IMR-90 (cell line): ENCODE measurements around the gene COPS2. TPM values are rescaled to one million over a fixed set of nuclear protein-coding genes. Genes with fewer than 3 reads are reported as not detected.
A peak's percentile ranks its signal among the peaks of the same experiment; 100 is the strongest.

Experiments used
- ATAC-seq: fragments of 200-7000 bp; cut with Tn5 transposase; 2 replicates; pipeline ENCODE4 v1.9.1; 2020; ENCODE audit warnings: low read depth, mild to moderate bottlenecking, moderate library complexity
- BruUV-seq: library from RNA; stranded (reverse); fragments of 400-500 nt; replicated peaks from 2 replicates; lab custom pipeline; 2021; lab: Mats Ljungman, UMichigan
- CTCF ChIA-PET: fragments of 300-600 bp; formaldehyde crosslinking; extraction: SDS; loops from one replicate; lab custom pipeline; 2021; ENCODE audit warnings: antibody characterized with exemption; lab: Yijun Ruan, JAX
- POLR2A ChIA-PET: fragments of 300-600 bp; sonication (Branson Sonifier 250); formaldehyde crosslinking; loops from one replicate; lab custom pipeline; 2022; ENCODE audit warnings: antibody characterized with exemption; ENCODE audit not compliant: unreplicated experiment; lab: Charles Lee
- DNase-seq: peaks from one replicate; pipeline ENCODE4 v3.0.0; 2013
- H2AFZ ChIP-seq: replicated peaks from 2 replicates; pipeline ENCODE3; 2013; ENCODE audit warnings: low read length, mild to moderate bottlenecking; ENCODE audit not compliant: poor library complexity
- H2AK5ac ChIP-seq: 2 replicates; pipeline ENCODE4 v1.6.1; 2013; ENCODE audit warnings: low read depth, low read length, inconsistent platforms
- H2AK9ac ChIP-seq: replicated peaks from 2 replicates; pipeline ENCODE3; 2013; ENCODE audit warnings: mild to moderate bottlenecking, low read depth, low read length, moderate library complexity; ENCODE audit not compliant: poor library complexity
- H2BK120ac ChIP-seq: 2 replicates; pipeline ENCODE4 v1.6.1; 2013; ENCODE audit warnings: low read depth, low read length, inconsistent platforms
- H2BK15ac ChIP-seq: 3 replicates; pipeline ENCODE4 v1.6.1; 2013; ENCODE audit warnings: low read depth, low read length, inconsistent platforms
- H2BK20ac ChIP-seq: 2 replicates; pipeline ENCODE4 v1.6.1; 2013; ENCODE audit warnings: low read depth, mild to moderate bottlenecking, inconsistent platforms, low read length, moderate library complexity
- H2BK5ac ChIP-seq: 2 replicates; pipeline ENCODE4 v1.6.1; 2013; ENCODE audit warnings: mild to moderate bottlenecking, low read depth, low read length, inconsistent platforms; ENCODE audit not compliant: poor library complexity, severe bottlenecking
- H3K14ac ChIP-seq: replicated peaks from 2 replicates; pipeline ENCODE4 v1.6.1; 2013; ENCODE audit warnings: low read depth, low read length, inconsistent platforms
- H3K18ac ChIP-seq: 2 replicates; pipeline ENCODE4 v1.6.1; 2013; ENCODE audit warnings: low read depth, low read length, control low read depth
- H3K23ac ChIP-seq: 2 replicates; pipeline ENCODE4 v1.6.1; 2013; ENCODE audit warnings: low read depth, low read length, inconsistent platforms
- H3K27ac ChIP-seq: 2 replicates; pipeline ENCODE4 v1.5.1; 2013; ENCODE audit warnings: mild to moderate bottlenecking, control low read depth, low read length; ENCODE audit not compliant: insufficient read depth
- H3K27me3 ChIP-seq: 2 replicates; pipeline ENCODE4 v1.6.1; 2013; ENCODE audit warnings: low read length; ENCODE audit not compliant: control insufficient read depth, insufficient read depth
- H3K36me3 ChIP-seq: 2 replicates; pipeline ENCODE4 v1.6.1; 2013; ENCODE audit warnings: low read length, mixed read lengths; ENCODE audit not compliant: control insufficient read depth, insufficient read depth
- H3K4ac ChIP-seq: 2 replicates; pipeline ENCODE4 v1.6.1; 2013; ENCODE audit warnings: low read depth, low read length, inconsistent platforms
- H3K4me1 ChIP-seq: 2 replicates; pipeline ENCODE4 v1.6.1; 2013; ENCODE audit warnings: low read length, mixed read lengths; ENCODE audit not compliant: control insufficient read depth, insufficient read depth
- H3K4me2 ChIP-seq: 2 replicates; pipeline ENCODE4 v1.6.1; 2013; ENCODE audit warnings: low read depth, mild to moderate bottlenecking, control low read depth, low read length, moderate library complexity
- H3K4me3 ChIP-seq: 2 replicates; pipeline ENCODE4 v1.5.1; 2013; ENCODE audit warnings: low read depth, mild to moderate bottlenecking, control low read depth, low read length, moderate library complexity; ENCODE audit not compliant: insufficient read depth
- H3K56ac ChIP-seq: 2 replicates; pipeline ENCODE4 v1.6.1; 2013; ENCODE audit warnings: low read length, inconsistent platforms; ENCODE audit not compliant: insufficient read depth; ENCODE audit errors: extremely low read depth
- H3K79me1 ChIP-seq, 2 experiments: 2 replicates each; pipeline ENCODE4 v1.6.1; 2013; ENCODE audit warnings: low read length in 2 of 2, inconsistent platforms in 1 of 2, low read depth in 1 of 2
- H3K9ac ChIP-seq: 2 replicates; pipeline ENCODE4 v1.6.1; 2013; ENCODE audit warnings: low read depth, low read length, control low read depth
- H3K9me1 ChIP-seq: 2 replicates; pipeline ENCODE4 v1.6.1; 2013; ENCODE audit warnings: low read length, inconsistent platforms; ENCODE audit not compliant: insufficient read depth
- H3K9me3 ChIP-seq: 2 replicates; pipeline ENCODE4 v1.6.1; 2013; ENCODE audit warnings: low read length; ENCODE audit not compliant: control insufficient read depth, insufficient read depth
- H4K20me1 ChIP-seq: 2 replicates; pipeline ENCODE4 v1.6.1; 2013; ENCODE audit warnings: low read length, inconsistent platforms; ENCODE audit not compliant: insufficient read depth
- H4K5ac ChIP-seq: 2 replicates; pipeline ENCODE4 v1.6.1; 2013; ENCODE audit warnings: mild to moderate bottlenecking, low read depth, low read length, control low read depth
- H4K8ac ChIP-seq, 2 experiments: 2 replicates each; pipeline ENCODE4 v1.6.1; 2013; ENCODE audit warnings: low read depth in 2 of 2, low read length in 2 of 2, control low read depth in 1 of 2, inconsistent platforms in 1 of 2
- H4K91ac ChIP-seq: 2 replicates; pipeline ENCODE4 v1.6.1; 2013; ENCODE audit warnings: low read depth, low read length, inconsistent platforms; ENCODE audit not compliant: insufficient read depth
- BHLHE40 ChIP-seq: fragments of 150-350 bp; IDR thresholded peaks from 2 replicates; pipeline ENCODE4 v1.6.1; 2016; ENCODE audit warnings: mild to moderate bottlenecking, low read depth, low read length
- CEBPB ChIP-seq: IDR thresholded peaks from 2 replicates; pipeline ENCODE4 v1.6.1; 2012; ENCODE audit warnings: low read depth, low read length, improper control_type of control experiment
- CHD1 ChIP-seq: IDR thresholded peaks from 2 replicates; pipeline ENCODE4 v1.6.1; 2012; ENCODE audit warnings: low read depth, low read length, improper control_type of control experiment
- FOS ChIP-seq: fragments of 150-350 bp; IDR thresholded peaks from 2 replicates; pipeline ENCODE4 v1.6.1; 2016; ENCODE audit warnings: low read depth, low read length
- MAFK ChIP-seq: IDR thresholded peaks from 2 replicates; pipeline ENCODE4 v1.6.1; 2012; ENCODE audit warnings: low read depth, low read length, improper control_type of control experiment
- MAZ ChIP-seq: IDR thresholded peaks from 2 replicates; pipeline ENCODE4 v1.6.1; 2012; ENCODE audit warnings: low read depth, mild to moderate bottlenecking, low read length, improper control_type of control experiment, moderate library complexity, borderline replicate concordance
- MXI1 ChIP-seq: IDR thresholded peaks from 2 replicates; pipeline ENCODE4 v1.6.1; 2012; ENCODE audit warnings: low read depth, mild to moderate bottlenecking, low read length, moderate library complexity, borderline replicate concordance
- NFE2L2 ChIP-seq: fragments of 150-350 bp; IDR thresholded peaks from 2 replicates; pipeline ENCODE4 v1.6.1; 2016; ENCODE audit warnings: low read depth, mild to moderate bottlenecking, low read length
- POLR2A ChIP-seq: IDR thresholded peaks from 2 replicates; pipeline ENCODE4 v1.6.1; 2012; ENCODE audit warnings: mild to moderate bottlenecking, low read depth, low read length
- RAD21 ChIP-seq: IDR thresholded peaks from 2 replicates; pipeline ENCODE4 v1.6.1; 2012; ENCODE audit warnings: low read length, improper control_type of control experiment
- RCOR1 ChIP-seq: IDR thresholded peaks from 2 replicates; pipeline ENCODE4 v1.6.1; 2012; ENCODE audit warnings: mild to moderate bottlenecking, low read length, improper control_type of control experiment; ENCODE audit not compliant: insufficient replicate concordance
- RFX5 ChIP-seq: IDR thresholded peaks from 2 replicates; pipeline ENCODE4 v1.8.0; 2012; ENCODE audit warnings: low read depth, mild to moderate bottlenecking, low read length, moderate library complexity
- SMC3 ChIP-seq: fragments of 150-350 bp; IDR thresholded peaks from 2 replicates; pipeline ENCODE4 v1.6.1; 2016; ENCODE audit warnings: low read depth, mild to moderate bottlenecking, antibody characterized with exemption, low read length, moderate library complexity
- WGBS, 2 experiments: methylation state at CpG; one replicate each; pipeline versions ENCODE4 v1.1.5 to v1.1.7; 2013; ENCODE audit warnings: missing lambda C conversion rate in 2 of 2; ENCODE audit not compliant: insufficient read length in 1 of 2; ENCODE audit errors: extremely low coverage in 2 of 2; 5-methylcytosine and 5-hydroxymethylcytosine counted together
- dilution Hi-C: fragments of 300-500 bp; cut with HindIII; formaldehyde crosslinking; loops from one replicate; pipeline ENCODE4 v1.14.3; 2018; ENCODE audit warnings: low sequenced_read_pairs; ENCODE audit not compliant: unreplicated experiment
- in situ Hi-C: fragments of 300-500 bp; cut with MboI; formaldehyde crosslinking; loops from 3 replicates; pipeline ENCODE4 v1.14.3; 2019; ENCODE audit warnings: low sequenced_read_pairs, inconsistent platforms, mixed read lengths
- intact Hi-C: fragments of 100-400 bp; cut with micrococcal nuclease; formaldehyde crosslinking; loops from 2 replicates; pipeline ENCODE4 v1.10.0; 2022
- polyA plus RNA-seq, 3 experiments: library from polyadenylated mRNA; depleted of rRNA; stranded (reverse); fragments of >200 nt; gene quantifications; 2 replicates each; pipeline ENCODE4 v1.2.3, GENCODE V29; 2012; ENCODE audit warnings: low replicate concordance in 1 of 3
- total RNA-seq: library from RNA; depleted of rRNA; stranded (reverse); fragments of >200 nt; gene quantifications from 2 replicates; pipeline ENCODE4 v1.2.3, GENCODE V29; 2012
- TF ChIP-seq, protein P1 (sequence below): fragments of 150-350 bp; IDR thresholded peaks from 2 replicates; pipeline ENCODE4 v1.6.1; 2017; ENCODE audit warnings: mild to moderate bottlenecking, antibody characterized with exemption, low read length, low read depth
- TF ChIP-seq, protein P2 (sequence below): fragments of 150-350 bp; IDR thresholded peaks from 2 replicates; pipeline ENCODE4 v1.6.1; 2016; ENCODE audit warnings: low read depth, mild to moderate bottlenecking, low read length, moderate library complexity, borderline replicate concordance

COPS2 gene
- total and polyA plus RNA-seq, 2 of the 4 experiments (the other 2 are of a cell fraction): 54.6 to 75.6 TPM

DNA sequence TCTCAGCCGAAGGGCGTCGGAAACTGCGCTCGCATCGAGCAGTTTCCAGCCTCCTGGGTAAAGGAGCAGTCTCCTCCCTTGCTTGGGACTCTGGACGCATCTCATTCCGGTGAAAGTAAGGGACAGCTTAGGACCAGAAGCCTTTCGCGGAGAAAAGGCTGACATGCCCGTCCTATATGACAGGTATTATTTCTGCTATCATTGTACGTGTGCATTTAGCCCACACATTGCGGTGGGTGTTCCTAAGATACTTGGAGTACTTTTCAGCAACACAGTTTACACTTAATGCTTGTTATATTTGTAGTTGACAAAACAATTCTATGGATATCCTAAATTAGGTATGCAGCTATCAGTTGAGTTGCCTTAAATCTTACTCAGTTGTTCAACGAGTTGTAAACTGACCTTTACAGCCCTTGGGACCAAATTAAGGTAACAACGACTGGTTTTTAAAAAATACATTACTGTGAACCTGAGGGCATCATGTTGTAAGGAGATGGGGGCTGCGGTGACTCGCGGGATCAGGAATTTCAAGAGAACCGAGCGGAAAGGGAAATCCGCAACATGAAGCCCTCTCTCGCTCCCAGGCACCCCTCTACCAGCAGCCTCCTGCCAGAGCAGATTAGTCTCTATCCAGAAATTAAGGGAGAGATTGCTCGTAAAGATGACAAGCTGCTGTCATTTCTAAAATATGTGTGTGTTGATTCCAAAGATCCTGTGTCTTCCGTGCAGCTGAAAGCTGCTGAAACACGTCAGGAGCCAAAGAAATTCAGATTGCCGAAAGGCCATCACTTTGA, 632 bp upstream of the COPS2 start:
- no peaks in the 10 kb centered on the region; the same call in 1 of the 2 replicates for H3K9me1 ChIP-seq
- no CpG with 5 or more reads among the region's 26 CpGs for WGBS, 2 experiments
- ATAC-seq (0 out of 2 replicates have a peak, but pooled peaks have one; percentile 8), DNase-seq (peak; percentile 25)
- H3K56ac ChIP-seq: peak overlapping the region; percentile 83
- ChIA-PET POLR2A (no interaction called here), CTCF (interaction anchor here (0.7 kb wide), 1 partner anchor 180 kb away, joined by 6 read pairs; no protein-coding TSS in a partner anchor)
- H3K79me1 ChIP-seq: peaks cover 9 to 27% of the 10 kb centered on the region in 2 experiments
- H3K4me3 ChIP-seq: peak overlapping the region; percentile 70
- H4K5ac ChIP-seq: peak overlapping the region; percentile 42; the same call in 1 of the 2 replicates
- peak overlapping the region; percentile 5; the same call in 1 of the 2 replicates for H2BK120ac ChIP-seq
- peak overlapping the region; percentile 66 for H3K4me2 ChIP-seq
- H3K23ac ChIP-seq: peak overlapping the region; percentile 85
- dilution Hi-C loops: no loop called here
- peak overlapping the region; percentile 11 to 91 for H4K8ac ChIP-seq
- in situ Hi-C loops: no loop called here
- no peaks in the 10 kb centered on the region for H3K36me3 ChIP-seq
- H4K20me1 ChIP-seq: peaks cover 27% of the 10 kb centered on the region; the same call in 1 of the 2 replicates
- peak overlapping the region; percentile 33; the same call in 1 of the 3 replicates for H2BK15ac ChIP-seq
- peak overlapping the region; percentile 76 for H3K4ac ChIP-seq
- peak overlapping the region; percentile 41 for H2BK5ac ChIP-seq
- no peak overlapping the region for H2BK20ac ChIP-seq
- H2AK5ac ChIP-seq: no peak overlapping the region
- intact Hi-C loops: loop anchor here (2.0 to 10.0 kb wide), 4 partner anchors 267 to 981 kb away; partner anchors contain the start of gene FGF7
- peak overlapping the region; percentile 44 for H3K27ac ChIP-seq
- H3K4me1 ChIP-seq: no peaks in the 10 kb centered on the region
- TSS peak; percentile 66 for BruUV-seq
- H2AFZ ChIP-seq: peak overlapping the region; percentile 97
- H3K9me3 ChIP-seq: no peaks in the 10 kb centered on the region
- H3K27me3 ChIP-seq: no peaks in the 10 kb centered on the region
- H4K91ac ChIP-seq: peak overlapping the region; percentile 43; the same call in 1 of the 2 replicates
- peak overlapping the region; percentile 60 for H3K14ac ChIP-seq
- peak overlapping the region; percentile 34; the same call in 1 of the 2 replicates for H3K18ac ChIP-seq
- peak overlapping the region; percentile 89 for H2AK9ac ChIP-seq
- H3K9ac ChIP-seq: peak overlapping the region; percentile 68
- TF ChIP-seq CHD1: no peak
- TF ChIP-seq MAZ: no peak
- TF ChIP-seq, protein P1, sequence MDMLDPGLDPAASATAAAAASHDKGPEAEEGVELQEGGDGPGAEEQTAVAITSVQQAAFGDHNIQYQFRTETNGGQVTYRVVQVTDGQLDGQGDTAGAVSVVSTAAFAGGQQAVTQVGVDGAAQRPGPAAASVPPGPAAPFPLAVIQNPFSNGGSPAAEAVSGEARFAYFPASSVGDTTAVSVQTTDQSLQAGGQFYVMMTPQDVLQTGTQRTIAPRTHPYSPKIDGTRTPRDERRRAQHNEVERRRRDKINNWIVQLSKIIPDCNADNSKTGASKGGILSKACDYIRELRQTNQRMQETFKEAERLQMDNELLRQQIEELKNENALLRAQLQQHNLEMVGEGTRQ: no peak
- TF ChIP-seq, protein P2, sequence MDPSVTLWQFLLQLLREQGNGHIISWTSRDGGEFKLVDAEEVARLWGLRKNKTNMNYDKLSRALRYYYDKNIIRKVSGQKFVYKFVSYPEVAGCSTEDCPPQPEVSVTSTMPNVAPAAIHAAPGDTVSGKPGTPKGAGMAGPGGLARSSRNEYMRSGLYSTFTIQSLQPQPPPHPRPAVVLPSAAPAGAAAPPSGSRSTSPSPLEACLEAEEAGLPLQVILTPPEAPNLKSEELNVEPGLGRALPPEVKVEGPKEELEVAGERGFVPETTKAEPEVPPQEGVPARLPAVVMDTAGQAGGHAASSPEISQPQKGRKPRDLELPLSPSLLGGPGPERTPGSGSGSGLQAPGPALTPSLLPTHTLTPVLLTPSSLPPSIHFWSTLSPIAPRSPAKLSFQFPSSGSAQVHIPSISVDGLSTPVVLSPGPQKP: no peak
- TF ChIP-seq MAFK: no peak
- TF ChIP-seq POLR2A: no peak
- TF ChIP-seq BHLHE40: no peak
- no peak for TF ChIP-seq CEBPB
- TF ChIP-seq SMC3: no peak
- no peak for TF ChIP-seq RCOR1
- TF ChIP-seq FOS: no peak
- TF ChIP-seq MXI1: no peak; the same call in 1 of the 2 replicates
- TF ChIP-seq RAD21: no peak
- TF ChIP-seq RFX5: no peak
- TF ChIP-seq NFE2L2: no peak
